ENCODE data around the gene ACSL5.

Gene ACSL5

GRCh38 chr10:112373912-112374338 is at the start of gene ACSL5:
Gene ACSL5 (plus strand): TSS chr10:112374116. CDS start chr10:112394947, 20,831 bp downstream.
- DNase-seq = no peak

GRCh38 chr10:112327678-112328077 is 46.2 kb upstream of the ACSL5 start:
- no peak for DNase-seq

GRCh38 chr10:112330162-112330561 is 43.8 kb upstream of the ACSL5 start:
- DNase-seq = no peak

- peak in 3 of 56 donors; percentile 0 to 12 (median 4) for DNase-seq
Observed at GRCh38 chr10:112330607-112331160, 43.2 kb upstream of the ACSL5 start.

- no peak for DNase-seq
Observed at GRCh38 chr10:112332022-112332421, 41.9 kb upstream of the ACSL5 start.

GRCh38 chr10:112332509-112333228 is 41.2 kb upstream of the ACSL5 start:
- no peak for DNase-seq

- DNase-seq = no peak
Observed at GRCh38 chr10:112333452-112333851, 40.5 kb upstream of the ACSL5 start.

GRCh38 chr10:112335111-112335867 is 38.6 kb upstream of the ACSL5 start:
- no peak for DNase-seq

- DNase-seq = no peak
Observed at GRCh38 chr10:112335868-112336265, 38.0 kb upstream of the ACSL5 start.

- no peak for DNase-seq
Observed at GRCh38 chr10:112336556-112337201, 37.2 kb upstream of the ACSL5 start.

- DNase-seq = no peak
Observed at GRCh38 chr10:112338957-112339356, 35.0 kb upstream of the ACSL5 start.

GRCh38 chr10:112340601-112341000 is 33.3 kb upstream of the ACSL5 start:
- no peak for DNase-seq

GRCh38 chr10:112343056-112343806 is 30.7 kb upstream of the ACSL5 start:
- DNase-seq = no peak

GRCh38 chr10:112344261-112344660 is 29.7 kb upstream of the ACSL5 start:
- no peak for DNase-seq

- DNase-seq = no peak
Observed at GRCh38 chr10:112345202-112345601, 28.7 kb upstream of the ACSL5 start.

GRCh38 chr10:112345743-112346142 is 28.2 kb upstream of the ACSL5 start:
- no peak for DNase-seq

- no peak for DNase-seq
Observed at GRCh38 chr10:112346774-112347173, 27.1 kb upstream of the ACSL5 start.

- DNase-seq = no peak
Observed at GRCh38 chr10:112347709-112348671, 25.9 kb upstream of the ACSL5 start.

- DNase-seq = no peak
Observed at GRCh38 chr10:112348759-112349158, 25.2 kb upstream of the ACSL5 start.

GRCh38 chr10:112349521-112350085 is 24.3 kb upstream of the ACSL5 start:
- DNase-seq = no peak

All from nucleus accumbens (tissue), 56 donors.